HUDEP-2 (cell line): ENCODE data around the gene LDB2.

Experiments used
- DNase-seq, 76 experiments: peaks; one replicate each; lab custom pipeline; 2025; ENCODE audit not compliant: unreplicated experiment in 76 of 76; lab: John Stamatoyannopoulos, UW

The LDB2 gene

DNA sequence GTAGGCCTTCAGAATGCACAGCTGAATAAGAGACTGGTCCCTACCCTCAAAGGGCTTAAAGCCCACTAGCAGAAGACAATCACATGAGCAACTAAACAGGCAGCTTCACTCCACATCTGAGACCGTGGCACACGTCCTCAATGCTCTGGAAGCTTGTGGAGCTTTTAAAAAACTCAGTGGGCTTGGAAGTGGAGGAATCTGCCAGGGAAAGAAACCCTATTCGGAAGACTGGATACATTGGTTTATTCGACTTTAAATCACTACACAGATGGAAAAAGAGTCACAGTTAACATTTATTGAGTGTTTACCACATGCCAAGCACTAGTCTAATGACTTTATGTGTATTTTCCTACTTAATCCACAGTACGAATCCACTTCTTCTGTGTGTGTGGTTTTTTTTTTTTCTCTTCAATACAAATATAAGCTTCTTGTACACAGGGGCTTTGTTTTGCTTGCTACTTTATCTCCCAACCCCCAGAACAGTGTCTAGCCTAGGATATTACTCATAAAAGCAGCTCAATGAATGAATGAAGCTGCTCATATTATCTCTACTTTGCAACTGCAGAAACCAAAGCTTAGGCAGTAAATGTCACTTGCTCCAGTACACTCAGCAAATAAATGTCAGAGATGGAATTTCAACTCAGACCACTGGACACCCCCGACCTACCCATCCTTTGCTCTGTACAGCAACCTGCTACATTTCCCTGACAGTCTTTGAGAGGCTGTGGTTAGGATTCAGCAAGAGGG lies 137.7 kb downstream of the LDB2 start:
- DNase-seq = no peak

DNA sequence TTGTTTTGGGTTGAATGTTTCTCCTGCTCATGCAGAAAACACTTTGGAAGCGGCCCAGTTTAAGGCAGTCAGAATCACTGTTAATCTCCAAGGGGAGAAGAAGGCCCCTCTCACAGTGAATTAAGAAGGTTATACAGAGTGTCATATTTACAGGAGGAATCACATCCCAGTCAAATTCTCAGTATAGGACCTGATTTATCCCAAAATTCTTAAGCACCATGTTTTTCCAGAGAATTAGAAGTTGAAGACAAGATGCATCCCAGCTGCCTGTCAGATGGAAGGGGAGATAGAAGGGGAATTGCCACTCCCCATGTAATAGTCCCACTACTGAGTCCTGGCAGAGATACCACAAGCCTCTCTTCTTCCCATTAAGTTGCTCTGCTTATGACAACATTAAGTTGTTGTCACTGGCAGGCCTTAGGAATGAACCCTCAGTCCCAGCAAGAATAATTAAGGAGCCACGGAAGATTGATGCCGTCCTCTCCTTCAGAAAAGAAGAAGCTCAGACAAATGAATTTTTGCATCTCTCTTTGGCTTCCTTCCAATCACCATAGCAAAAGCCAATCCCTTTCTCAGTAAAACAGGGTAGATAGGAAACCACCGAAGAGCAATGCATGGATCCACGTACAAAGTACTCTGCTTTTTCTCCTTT lies 138.4 kb downstream of the LDB2 start:
- no peak for DNase-seq

DNA sequence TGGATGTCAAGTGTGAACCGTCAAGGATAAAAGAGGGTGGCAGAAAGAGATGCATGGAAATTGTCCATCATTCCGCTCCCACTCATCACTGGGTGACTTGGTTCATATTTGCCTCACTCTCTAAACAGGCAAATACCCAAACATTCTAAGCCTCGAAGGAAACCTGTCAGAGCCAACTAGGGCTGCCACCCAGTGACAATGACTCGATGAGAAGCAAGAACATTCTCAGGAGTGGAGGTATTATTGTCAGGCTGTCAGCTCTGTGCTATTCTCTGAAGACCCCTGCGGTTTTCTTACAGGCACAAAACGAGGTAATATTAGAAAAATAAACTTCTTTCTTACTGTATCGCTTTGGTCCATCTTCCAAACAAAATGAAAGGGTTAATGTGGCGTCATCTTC lies 139.6 kb downstream of the LDB2 start:
- no peak for DNase-seq

DNA sequence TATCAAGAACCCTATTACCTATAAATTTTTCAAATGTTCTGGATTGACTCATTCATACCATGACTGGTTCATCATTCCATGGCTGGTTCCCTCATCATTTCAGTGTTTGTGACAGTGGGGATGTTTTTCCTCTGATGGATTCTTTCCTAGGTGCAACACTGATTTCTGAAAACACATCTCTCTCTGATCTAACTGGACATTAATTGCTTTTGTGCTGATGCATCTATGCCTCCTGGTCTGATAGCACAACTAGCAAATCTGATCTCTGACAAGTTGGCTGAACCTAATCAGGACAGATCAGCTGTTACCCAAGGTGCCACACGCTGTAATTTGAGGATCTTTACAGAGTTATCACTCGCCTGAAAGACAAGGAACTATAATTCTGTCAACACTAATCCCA lies 140.2 kb downstream of the LDB2 start:
- no peak for DNase-seq

DNA sequence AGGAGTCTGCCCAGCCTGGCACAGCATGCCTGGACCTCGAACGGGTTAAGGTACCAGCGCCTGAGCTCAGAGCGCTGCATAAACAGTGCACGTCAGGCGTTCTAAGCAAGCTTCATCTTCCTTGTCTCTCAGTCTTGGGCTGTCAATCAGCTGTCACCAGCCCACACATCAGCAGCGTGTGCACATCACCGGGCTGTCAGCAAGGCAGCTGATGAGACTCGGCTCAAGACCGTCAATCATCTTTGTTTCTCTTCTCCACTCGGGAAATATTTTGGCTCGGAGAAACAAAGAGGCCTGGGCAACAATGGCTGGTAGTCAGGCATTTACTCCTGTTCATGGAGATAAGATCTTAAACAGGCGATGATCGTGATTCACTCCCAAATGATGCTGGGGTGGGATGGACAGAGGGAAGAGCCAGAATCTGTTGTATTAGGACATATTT lies 141.3 kb downstream of the LDB2 start:
- no peak for DNase-seq

DNA sequence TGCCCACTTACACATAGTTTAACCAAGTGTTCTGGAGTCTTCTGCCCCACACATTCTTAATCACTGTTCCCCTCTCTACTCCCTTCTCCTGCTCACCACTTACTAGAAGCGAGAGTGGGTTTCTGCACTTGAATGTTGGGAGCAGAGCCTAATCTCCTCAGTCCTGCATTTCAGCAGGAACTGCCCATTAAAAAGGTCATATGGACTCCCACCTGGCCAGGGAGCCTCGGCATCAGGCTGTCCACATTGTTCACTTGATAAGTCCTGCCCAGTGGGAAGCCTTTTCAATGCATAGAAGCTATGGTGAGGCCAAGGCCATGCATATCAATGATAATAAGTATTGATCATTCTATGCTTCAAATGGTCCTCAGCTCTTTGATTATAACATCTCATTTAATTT lies 144.3 kb downstream of the LDB2 start:
- DNase-seq = no peak

DNA sequence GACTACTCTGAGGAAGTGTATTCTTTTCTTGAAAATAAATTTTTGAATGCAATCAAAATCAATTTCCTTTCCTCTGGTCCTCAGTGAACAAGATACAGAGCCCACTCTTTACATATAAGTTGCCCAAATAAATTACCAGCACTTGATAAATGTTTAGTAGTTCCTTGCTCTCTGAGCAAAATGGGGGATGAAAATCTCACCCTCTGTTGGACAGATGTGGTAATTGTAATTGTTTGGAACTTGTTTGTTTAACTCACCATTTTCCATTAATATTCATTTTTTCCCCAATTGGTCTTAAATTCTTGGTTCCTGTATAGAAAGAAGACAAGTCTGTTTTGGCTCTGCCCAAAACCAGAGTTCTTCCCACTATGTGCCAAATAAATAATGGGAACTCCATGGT lies 146.3 kb downstream of the LDB2 start:
- peak in 3 of 76 experiments; percentile 1 to 2 (median 2) for DNase-seq

DNA sequence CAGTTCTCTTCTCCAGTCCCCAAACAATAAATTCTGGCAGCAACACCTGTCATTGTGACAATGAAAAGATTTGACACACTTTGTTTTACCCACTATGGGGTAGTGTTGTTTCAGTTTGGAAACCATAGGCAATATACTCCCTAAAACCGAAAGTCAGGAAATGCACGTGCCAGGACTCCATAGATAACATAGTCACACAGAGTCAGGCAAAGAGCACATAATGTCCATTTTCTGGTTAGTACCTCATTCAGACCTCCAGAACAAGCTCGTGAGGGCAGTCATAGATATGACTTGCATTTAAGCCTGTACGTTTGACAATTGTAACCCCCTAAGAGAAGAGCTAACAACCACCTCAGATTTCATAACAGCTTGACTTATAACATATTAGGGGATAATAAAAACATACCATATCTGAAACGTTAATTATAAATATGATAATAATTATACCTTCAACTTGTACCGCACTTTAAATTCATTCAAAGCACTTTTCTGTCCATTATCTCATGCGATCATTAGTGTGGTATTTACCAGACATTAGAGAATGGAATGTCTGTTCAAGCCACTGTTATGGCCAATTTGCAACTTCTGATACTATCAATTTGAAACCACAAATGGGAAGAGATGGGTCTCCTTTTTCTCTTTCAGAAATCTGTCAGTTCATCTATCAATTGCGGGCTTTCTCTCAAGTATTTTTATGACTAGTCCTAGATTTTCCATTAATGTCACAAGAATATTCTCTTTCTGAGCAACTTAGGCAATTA lies 147.4 kb downstream of the LDB2 start:
- DNase-seq = no peak

DNA sequence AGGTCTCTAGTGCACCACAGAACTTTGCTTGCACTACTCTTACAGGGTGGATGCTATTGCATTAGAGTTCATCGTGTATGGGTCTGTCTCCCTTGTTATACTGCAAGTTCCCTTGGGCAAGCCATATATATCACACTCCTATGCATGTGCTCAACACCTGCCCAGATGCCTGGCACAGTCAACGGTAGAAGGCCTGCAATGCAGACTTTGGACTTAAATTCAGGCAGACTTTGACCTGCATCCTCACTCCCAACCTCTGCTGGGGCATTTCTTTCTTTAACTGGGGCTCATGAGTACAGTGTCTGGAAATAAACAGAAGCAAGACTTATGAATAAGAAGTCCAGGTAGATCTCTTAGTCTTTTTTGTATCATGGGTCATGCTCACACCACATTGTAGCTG lies 148.2 kb downstream of the LDB2 start:
- no peak for DNase-seq

DNA sequence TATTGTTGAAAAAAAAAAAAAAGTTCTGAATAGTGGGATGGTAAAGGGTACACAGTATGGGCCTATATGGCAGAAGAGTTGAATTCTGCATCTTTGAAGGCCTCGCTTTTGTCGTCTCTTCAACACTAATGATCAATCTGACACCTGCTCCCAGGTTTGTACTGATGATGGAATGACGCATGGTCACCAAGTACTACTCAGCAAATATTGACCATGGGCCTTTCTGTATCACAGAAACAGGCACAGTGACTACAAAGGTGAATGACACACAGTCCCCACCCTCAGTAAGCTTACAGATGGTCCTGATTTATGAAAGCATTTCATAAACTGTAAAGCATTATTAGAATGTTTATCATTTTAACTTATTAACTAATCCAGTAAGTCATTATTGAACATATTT lies 152.6 kb downstream of the LDB2 start:
- DNase-seq = no peak

DNA sequence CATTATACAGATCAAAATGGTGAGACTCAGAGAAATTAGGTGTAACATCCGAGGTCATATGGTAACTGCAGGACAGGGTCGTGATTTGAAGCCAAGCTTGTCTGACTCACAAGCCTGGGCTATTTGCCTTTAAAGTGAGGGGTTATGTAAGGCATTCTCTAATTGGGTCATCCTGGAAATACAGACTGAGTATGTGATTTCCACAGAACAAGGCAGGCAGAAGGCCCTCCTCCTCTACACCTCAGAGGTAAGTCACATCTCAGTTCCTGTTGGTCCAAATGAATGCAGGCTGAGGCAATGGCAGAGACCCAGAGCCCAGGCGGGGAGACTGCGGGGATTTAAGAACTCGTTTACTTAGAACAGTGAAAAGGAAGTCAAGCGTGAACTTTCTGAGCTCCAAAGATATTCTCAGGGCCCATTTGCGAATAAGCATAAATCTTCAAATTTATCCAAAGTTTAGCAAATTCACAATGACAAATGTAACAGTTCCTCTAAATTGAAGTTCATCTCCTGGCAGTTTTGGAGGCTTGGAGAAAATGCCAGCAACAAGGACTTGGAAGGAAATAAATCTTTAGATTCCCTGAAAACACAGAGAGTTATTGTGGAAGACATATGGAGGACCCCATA lies 153.3 kb downstream of the LDB2 start:
- no peak for DNase-seq

DNA sequence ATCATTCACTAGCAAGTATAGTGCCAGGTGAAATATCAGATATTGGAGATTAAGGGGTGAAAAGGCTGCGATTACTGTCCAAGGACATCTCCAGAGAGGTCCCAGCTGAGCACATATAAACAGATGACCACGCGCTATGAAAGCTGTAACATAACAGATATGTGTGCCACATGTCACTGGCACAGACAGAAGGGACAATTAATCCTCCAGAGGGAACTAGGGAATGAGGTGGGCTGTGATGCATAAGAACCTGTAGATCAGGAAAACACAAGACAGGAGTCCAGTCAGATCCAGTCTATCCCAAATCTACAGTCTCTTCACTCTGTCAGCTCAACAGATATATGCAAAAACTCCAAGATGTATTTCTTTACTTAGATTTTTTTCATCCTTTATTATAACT lies 157.2 kb downstream of the LDB2 start:
- no peak for DNase-seq

DNA sequence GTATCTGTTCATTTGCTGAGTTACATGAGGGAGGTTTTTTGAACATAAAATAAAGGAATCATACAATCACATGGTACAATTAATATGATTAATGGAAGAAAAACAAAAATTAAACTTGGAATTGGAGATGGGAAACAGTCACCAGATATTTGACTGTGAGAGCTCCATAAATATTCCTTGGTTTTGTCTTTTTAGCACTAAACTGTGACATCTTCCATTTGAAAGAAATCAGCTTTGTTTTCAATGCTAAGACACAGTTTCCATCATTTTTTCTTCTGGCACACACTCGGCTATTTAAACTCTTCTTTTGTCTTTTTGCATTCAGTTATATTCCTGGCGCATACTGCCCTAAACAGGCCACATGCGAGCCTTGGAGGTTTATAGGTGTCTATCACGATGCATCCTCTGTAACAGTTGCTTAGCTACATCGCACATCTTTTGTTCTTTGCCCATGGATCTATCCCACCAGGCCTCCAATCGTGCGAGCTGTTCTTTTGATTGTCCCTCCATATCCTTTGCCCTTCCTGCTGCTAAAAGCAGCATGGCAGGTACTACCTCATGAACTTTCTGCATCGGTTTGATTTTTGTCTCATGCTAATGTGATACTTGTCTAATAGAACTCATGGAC lies 158.3 kb downstream of the LDB2 start:
- no peak for DNase-seq

DNA sequence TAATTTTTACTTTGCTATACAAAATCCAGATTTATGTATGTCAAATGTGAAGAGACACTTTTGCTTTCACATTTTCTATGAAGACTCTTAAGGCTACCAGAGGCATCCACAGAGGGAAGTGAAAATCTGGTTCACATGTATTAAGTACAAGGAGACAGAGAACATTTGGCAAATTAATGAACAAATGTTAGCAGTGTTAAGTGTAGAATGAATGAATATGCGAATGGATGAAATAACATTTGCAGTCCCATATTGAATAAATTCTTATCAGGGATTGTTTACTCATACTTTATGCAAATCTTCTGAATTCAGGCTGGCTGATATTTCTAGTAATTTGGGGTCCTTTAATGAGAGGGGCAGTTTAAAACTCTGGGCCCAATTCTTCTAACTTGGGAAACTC lies 159.9 kb downstream of the LDB2 start:
- DNase-seq = no peak

DNA sequence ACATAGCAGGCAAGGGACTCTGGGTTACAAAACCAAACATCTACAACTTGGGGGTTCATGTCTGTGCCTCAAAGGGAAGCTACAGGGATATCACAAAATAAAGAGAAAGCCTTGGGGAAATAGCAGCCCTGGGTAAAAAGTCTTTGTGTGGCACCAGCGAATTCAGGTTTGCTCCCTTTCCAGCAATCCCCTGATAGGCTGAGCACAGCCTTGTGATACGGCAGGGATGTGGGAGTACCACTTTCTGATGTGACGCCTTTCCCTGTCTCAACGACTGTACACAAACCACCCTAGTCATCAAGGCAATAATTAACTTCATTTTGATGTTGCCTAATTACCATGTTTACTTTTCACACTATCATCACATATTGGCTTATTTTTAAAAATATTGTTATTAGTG lies 164.9 kb downstream of the LDB2 start:
- no peak for DNase-seq

DNA sequence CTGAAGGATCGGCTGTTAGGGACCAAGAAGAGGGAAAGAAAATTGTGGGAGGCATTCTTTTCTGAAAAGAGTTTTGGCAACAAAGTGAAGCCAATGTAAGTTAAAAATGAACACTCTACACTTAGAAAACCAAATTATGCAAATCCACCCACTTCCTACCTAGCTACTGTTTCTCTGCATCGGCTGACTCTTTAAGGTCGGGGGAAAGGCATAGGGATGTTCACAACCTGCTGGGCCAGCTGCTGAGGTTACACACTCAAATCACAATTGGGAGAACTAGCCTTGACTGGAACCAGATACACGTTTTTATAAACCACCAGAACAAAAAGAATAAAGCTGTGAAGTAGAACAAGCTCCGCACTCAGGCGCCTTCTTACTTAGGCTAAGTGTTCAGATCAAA lies 165.7 kb downstream of the LDB2 start:
- no peak for DNase-seq

DNA sequence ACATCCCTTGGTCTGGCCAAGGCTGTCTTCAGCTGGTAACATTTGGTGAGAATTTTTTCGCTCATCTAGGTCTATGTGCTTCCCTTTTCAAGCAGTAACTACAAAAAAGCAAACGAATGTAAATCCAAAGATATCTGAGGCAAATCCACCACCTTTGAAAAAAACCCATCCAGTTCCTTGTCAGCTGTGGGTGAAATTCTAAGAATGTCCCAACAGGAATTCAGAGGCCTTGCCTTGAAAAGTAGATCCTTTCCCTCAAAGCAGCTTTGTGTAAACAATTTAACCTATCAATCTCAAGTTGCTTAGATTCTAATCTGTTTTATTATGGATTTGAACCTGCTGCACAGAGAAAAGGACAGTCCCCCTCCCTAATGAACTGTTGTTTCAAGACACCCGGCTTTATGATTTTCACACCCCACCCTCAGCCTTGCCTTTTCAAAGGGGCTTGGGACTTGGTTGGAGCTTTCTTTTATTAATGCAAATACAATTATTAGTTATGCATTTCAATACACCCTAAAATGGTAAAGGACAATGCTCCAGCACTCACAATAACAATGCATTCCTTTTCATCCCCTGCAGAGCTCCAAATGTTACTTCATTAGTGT lies 166.6 kb downstream of the LDB2 start:
- DNase-seq = no peak

DNA sequence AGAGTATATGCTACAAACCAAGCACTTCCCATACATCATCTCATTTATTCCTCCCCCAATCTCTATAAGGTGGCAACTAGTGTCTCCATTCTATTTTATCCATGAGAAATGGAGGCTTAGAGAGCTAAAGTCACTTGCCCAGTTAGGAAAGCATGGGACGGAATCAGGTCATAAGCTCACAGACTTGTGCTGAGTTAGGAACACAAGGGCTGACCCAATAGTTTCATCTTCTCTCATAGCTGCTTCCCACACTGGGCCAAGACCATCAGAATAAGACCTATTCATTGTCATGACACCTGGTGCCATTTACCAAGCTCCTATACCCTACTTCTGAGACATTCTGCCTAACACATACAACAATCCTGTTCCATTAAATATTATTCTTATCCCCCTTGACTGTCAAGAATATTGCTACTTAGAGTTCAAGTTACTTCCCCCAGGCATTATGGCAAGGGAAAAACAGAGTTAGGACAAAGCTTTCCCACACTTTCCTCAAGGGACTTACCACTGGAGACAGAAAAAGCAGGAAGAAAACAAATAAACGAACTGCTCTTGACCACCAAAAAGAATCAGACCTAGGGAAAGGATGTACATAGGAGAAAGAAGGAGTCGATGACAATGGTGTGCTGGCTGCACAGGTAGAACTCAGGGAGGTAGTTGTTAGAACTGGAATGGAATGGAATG lies 167.8 kb downstream of the LDB2 start:
- DNase-seq = no peak

DNA sequence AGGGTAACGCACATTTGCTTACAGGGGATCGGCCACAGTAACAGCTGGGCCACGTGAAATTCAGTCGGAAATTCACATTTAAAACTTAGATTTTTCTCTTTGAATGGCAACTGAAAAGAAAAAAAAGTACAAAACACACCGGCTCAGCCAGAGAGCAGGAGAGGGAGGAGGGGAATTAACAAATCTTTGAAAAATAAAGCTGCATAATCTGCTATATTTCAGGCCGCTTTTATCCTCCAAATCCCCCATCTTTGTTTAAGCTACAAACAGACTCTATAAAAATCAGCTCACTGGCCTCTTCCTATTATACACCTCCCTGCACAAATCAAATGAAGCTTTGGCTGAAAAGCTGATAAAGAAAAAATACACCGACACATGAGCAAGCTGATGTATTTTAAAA lies 169.1 kb downstream of the LDB2 start:
- DNase-seq = no peak

DNA sequence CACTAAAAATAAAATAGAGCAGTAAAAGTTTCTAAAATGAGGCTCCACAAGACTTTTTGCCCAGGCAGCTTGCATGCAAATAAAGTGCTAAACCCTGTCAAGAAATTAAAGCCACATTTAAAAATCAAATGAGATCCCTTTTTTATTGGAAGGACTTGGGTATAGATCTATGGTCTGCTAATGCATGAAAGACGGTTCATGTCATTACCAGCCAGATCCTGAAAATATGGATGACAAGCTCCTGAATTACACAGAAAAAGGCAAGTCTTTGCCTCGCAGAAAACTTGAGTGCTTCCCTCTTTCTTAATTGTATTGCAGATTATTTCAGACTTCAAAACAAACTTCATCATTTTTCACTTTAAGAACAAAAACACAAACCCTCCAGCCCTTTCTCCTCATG lies 169.6 kb downstream of the LDB2 start:
- DNase-seq = no peak
